PFSK-1 (cell line): Measurements from ENCODE around the gene BCAS3.

Experiments used
- FOXP2 ChIP-seq: optimal IDR thresholded peaks from 2 replicates; pipeline ENCODE3; 2011; ENCODE audit warnings: borderline replicate concordance, control low read depth, inconsistent platforms; ENCODE audit not compliant: insufficient read depth; ENCODE audit errors: extremely low read length, extremely low read depth
- SIN3A ChIP-seq: IDR thresholded peaks from 2 replicates; pipeline ENCODE4 v1.6.1; 2012; ENCODE audit warnings: mild to moderate bottlenecking, low read length, moderate library complexity, borderline replicate concordance; ENCODE audit not compliant: insufficient read depth
- TAF1 ChIP-seq: IDR thresholded peaks from 2 replicates; pipeline ENCODE4 v1.6.1; 2012; ENCODE audit warnings: low read length, control low read depth, borderline replicate concordance; ENCODE audit not compliant: insufficient read depth

GRCh38 chr17:60656499-60656898 is 21.2 kb upstream of the BCAS3 start:
- TF ChIP-seq SIN3A (no peak), FOXP2 (no peak), TAF1 (no peak)
